ENCODE results near the gene SLC39A10.

The SLC39A10 gene

DNA sequence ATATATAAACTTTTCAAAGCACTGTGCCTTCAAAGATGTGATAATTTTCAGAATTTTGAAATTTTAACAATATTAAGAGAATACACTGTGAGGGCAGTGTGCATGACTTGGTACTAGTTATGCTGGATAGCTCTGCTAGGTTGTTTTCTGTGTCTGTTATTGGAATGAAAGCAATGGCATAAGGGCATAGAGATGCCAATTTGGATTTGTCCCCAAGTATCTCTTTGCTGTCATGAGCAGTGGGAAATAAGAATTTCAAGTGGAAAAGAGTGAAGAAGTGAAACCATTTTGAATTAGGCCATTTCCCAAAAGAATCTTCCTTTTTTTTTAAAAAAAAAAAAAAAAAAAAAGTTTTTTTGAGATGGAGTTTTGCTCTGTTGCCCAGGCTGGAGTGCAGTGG is 76.8 kb downstream of the SLC39A10 start:
- no peak for DNase-seq

DNA sequence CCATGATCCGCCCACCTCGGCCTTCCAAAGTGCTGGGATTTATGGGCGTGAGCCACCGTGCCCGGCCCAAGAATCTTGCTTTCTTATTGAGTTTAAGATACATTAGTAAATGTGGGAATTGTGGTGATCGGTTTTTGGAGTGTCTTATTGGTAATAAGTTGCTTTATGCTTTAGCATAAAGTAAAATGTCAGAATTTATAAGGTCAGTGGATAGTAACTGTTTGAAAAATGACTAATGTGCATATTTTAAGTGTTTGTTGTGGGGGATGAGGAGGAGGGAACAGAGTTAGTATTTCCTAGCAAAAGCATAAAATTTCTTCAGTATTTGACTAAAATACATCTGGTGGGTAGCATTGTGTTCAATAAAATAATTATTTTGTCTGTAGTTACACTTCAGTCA is 77.4 kb downstream of the SLC39A10 start:
- DNase-seq: no peak

DNA sequence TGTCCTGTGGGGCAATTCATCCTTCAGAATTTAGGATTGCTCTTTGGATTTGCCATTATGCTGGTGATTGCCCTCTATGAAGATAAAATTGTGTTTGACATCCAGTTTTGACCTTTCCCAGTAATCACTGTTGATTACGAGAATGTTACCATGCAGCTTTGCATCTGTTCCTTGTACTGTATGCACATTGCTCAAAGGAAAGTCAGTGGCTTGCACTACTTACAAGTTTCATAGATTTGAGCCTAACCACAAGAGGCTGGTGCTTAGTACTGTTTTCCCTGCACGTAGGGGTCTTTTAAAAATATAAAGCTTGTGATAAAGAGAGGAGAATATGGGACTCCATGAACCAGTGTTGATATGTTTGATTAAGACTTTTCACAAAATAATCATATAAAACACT is 77.9 kb downstream of the SLC39A10 start:
- DNase-seq: no peak

DNA sequence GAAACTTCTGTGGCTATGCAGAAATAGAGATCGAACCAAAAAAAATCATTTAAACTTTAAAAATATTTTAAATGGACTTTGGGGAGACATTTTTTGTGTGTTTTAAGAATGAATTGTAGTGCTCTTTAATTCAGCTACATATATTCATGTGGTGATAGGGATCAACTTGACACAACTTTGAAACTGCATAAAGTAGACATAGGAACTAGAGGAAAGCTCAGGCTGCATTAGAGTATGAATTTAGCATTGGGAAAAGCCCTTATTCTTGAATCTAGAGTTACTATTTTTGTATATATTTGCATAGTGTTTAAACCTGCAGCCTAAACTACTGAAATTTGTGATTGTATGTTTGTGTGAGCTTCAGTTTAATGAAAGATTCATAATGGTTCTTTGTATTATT is 78.3 kb downstream of the SLC39A10 start:
- DNase-seq: no peak

DNA sequence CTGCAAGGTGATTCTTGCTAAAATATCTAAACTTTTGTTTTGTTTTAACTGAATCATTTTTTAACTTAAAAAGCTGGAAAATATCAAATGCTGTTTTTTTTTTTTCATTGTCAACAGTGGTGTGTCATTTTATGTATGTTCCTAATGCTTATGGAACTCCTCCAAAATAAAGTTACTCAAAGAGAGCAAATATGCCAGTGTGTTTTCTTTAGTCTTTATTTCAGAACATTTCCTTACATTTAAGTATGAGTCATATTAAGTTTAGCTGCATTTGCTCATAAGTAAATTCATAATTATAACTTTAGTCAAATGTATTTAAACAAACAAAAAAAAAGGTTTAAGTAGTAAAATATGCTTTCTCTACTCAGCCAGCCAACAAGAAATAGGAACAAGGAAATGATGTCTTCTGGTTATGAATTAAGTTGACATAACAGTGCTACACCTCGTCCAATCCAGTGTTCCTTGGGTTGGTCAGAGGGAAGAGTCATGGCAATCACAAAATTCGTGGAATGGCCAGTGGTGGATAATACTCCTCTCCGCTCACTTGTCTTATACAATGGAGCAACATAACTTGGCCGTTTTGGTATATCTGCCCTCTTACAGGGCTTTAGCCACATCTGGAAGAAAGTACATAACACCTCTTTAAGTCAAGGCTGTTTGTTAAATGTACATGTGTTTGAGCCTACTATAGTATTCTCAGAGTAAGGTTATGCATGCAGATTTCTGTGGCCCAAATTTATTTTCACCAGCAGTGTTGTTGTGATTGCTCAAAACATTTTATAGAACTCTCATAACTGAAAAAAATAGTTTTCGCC is 80.7 kb downstream of the SLC39A10 start:
- no peak for DNase-seq

DNA sequence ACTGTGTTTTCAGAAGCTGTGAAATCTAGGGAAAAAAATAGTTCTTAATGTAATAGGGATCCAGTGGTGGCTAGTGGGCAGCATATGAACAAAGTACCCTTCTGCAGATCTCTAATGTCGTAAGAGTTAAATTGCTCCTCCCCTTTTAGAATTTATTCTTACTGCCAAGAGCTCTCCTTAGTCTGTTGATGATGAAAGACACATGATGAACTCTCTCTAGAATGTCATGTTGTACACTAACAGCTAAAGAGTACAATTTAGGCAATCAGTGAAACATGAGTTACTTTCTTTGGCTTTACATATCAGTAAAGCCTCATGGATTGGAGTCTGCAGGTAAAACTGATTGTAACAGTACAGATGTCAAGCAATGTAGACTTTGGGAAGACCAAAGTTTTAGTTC is 84.2 kb downstream of the SLC39A10 start:
- DNase-seq: no peak

DNA sequence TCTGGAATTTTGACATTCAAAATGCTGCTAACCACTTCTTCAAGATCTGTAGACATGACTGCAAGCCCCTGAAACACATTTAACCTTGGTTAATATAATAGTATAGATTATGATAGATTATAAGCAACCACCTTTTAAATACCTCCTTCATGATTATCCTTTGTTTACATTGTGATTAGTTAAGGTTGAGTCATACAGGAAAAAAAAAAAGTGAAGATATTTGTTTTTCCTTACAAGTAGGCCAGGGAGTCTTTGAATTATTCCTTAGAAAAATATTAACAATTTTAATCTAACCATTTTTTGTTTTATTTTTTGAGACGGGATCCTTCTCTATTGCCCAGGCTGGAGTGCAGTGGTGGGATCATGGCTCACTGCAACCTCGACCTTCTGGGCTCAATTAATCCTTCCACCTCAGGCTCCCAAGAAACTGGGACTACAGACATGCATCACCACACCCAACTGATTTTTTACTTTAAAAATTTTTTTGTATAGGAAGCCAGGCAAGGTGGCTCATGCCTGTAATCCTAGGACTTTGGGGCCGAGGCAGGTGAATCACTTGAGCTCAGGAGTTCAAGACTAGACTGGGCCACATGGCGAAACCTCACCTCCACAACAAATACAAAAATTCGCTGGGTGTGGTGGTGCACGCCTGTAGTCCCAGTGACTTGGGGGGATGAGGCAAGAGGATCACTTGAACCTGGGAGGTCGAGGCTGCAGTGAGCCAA is 99.4 kb downstream of the SLC39A10 start:
- DNase-seq: no peak

DNA sequence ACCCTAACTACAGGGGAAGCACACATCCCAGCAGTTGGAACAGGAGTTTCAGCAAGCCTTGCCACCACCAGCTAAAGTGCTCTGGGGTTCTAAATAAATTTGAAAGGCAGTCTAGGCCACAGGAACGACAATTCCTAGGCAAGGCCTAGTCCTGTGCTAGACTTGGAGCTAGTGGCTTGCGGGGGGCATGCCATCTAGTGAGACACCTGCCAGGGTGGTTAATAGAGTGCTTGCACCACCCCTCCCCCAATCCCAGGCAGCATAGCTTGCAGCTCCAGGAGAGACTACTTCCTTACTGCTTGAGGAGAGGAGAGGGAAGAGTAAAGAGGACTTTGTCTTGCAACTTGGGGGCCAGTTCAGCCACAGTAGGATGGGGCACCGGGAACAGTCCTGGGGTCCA is 101.8 kb downstream of the SLC39A10 start:
- DNase-seq: no peak

DNA sequence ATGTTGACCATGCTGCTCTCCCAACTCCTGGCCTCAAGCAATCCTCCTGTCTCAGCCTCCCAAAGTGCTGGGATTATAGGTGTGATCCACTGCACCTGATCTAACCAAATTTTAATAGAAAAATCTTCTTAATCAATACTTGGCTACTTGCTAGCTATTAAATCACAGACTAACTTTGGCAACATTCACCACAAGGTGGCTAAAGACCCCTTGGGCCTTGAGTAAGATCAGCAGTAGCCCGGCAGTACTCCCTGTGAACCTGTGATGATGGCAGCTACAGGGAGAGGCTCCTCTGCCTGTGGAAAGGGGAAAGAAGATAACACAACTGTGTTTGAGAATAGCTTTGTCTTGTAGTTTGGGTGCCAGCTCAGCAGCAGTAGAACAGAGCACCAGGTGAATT is 102.9 kb downstream of the SLC39A10 start:
- DNase-seq: no peak

DNA sequence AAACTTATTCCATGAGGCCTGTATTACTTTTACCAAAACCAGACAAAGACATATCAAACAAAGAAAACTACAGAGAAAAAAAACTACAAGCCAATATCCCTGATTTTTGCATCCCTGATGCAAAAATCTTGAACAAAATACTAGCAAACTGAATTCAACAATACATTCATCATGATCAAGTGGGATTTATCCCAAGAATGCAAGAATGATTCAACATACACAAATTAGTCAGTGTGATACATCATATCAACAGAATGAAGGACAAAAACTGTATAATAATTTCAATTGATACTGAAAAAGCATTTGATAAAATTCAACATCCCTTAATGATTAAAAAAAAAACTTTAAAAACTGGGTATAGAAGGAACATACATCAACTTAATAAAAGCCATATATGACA is 106.8 kb downstream of the SLC39A10 start:
- no peak for DNase-seq

DNA sequence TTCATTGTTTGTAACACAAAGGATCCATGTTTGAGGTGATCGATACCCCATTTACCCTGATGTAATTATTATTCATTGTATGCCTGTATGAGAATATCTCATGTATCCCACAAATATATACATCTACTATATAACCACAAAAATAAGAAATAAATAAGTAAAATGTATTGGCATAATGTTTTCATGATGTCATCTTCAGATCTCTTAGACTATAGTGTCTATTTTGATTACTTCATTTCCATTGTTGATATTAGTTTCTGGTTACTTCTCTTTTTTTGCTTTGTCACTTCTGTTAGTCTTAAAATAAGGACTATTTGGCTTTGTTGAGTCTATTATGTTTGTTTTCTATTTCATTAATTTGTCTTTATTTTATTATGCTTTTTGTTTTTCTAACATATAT is 109.7 kb downstream of the SLC39A10 start:
- DNase-seq: no peak

DNA sequence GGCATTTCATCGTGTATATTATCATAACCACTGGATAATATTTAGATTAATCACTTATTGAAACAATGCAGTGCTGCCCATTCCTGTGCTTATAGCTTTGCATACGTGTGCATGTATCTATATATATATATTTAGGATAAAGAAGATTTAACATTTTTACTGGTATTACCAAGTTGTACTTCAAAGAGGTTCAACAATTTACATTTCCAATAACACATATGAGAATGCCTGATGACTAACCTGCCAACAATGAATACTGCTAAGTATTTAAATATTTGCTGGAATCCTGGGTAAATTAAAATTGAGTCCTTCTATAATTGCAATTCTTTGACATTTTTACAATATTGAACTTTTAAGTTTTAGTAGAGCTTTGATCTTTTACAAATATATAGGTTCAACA is 111.4 kb downstream of the SLC39A10 start:
- DNase-seq: no peak

DNA sequence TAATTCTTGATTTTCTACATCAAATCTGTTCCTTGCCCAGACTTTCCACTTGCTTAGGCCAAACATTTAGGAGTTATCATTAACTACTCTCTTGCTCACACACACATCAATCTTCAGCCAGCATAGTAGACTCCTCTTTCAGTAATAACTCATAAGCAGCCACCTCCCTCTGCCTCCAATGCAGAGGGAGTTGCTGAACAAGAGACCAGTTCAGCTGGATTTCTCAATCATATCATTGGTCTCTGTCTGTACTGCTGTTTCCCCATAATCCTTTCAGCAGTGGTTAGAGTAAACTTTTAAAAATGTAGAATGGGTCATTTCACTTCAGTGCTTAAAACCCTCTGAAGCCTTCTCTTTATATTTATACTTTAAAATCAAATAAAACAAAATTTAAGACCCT is 112.9 kb downstream of the SLC39A10 start:
- DNase-seq: no peak

DNA sequence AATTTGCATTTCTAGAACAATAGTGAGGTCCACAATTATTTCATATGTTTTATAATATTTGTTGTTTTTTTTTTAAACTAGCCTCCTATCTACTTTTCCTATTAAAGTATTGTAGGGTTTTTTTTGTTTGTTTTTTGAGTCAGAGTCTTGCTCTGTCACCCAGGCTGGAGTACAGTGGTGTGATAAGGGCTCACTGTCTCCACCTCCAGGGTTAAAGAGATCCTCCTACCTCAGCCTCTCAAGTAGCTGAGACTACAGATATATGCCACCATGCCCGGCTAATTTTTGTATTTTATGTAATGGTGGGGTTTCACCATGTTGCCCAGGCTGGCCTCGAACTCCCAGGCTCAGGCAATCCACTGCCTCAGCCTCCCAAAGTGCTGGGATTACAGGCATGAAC is 122.5 kb downstream of the SLC39A10 start:
- DNase-seq: no peak

DNA sequence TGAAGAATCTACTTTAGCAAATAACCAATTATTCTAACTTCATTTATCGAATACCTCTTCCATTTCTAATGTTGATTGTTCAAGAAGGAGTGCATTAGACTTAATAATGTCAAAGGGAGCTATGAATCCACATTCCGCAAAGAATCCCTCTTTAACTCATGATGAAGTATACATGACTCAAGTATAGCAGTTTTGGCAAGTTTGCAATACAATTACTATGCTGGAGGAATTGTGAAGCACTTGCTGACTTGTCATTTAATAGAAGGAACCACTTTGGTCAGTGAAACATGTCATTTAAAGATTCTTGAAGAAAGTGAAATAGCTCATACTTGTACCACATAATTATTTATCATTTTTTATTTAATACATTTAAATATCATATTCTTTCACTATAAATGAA is 125.1 kb downstream of the SLC39A10 start:
- no peak for DNase-seq
